Smooth muscle cell of the brain vasculature (primary cell): ENCODE measurements around the gene ANKRD31.
A peak's percentile ranks its signal among the peaks of the same experiment; 100 is the strongest.
"Not testable (repeated sequence)": the region's sequence is repeated elsewhere in the genome, so short reads cannot be mapped to it uniquely, and the experiment has no call there.

Source experiments
- DNase-seq: peaks from one replicate; pipeline ENCODE4 v3.0.0-alpha.2; 2012; ENCODE audit warnings: low read depth, low spot score

The ANKRD31 gene, protein sequence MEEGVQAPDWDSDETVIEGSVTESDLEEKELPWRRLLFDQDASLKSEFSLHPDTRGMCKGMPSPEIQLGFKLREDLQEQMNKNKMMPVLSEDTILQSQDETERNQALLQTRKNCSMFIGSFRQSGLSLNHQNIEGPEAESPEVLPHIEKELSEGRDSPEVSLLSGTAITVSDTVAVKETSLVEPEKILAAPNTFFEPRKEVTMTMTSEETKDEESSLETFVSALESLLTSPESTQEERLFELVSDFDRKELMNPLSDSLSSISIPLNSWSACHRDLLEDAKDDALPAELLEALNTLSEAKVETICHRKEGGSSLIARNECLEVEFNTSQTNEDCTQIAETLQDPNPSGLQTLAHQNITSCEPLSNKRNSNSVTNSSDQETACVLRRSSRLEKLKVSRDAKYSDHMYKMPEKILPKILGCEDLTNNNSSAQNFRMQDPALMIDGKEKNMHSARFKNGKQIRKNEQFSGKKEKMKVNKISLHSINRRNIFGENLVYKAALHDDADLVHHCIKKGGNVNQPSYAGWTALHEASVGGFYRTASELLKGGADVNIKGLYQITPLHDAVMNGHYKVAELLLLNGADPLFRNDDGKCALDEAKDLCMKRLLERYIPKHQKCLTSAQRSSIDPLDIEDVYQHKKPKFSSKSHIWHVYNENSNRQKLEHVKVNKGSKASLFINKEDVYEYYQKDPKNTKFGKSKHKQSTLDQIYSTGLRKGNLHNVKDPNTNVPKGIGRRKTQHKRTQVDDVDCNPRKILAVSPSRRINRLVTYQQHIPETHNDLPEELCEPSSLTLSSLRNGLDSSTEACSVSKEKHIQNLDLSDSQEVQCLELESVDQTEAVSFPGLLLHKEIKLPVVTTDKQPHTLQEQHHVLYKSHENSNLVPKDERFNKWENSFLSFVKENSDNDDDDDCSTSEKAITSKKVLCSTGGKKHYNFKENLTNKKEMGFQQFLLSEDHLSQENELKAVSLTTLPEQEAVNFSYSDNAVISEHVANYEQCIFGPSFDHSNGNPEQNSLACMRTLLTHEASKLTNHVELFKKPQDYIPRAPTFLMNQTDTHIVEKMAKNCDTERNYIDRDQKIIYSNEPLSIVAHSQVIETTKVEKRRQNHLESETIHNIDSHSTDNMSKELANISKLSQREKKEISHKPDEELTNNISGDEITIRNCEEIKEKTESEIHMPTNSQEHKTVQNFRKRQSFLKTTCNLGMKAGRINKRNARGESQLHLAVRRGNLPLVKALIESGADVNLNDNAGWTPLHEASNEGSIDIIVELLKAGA (N-terminal part only)

DNA sequence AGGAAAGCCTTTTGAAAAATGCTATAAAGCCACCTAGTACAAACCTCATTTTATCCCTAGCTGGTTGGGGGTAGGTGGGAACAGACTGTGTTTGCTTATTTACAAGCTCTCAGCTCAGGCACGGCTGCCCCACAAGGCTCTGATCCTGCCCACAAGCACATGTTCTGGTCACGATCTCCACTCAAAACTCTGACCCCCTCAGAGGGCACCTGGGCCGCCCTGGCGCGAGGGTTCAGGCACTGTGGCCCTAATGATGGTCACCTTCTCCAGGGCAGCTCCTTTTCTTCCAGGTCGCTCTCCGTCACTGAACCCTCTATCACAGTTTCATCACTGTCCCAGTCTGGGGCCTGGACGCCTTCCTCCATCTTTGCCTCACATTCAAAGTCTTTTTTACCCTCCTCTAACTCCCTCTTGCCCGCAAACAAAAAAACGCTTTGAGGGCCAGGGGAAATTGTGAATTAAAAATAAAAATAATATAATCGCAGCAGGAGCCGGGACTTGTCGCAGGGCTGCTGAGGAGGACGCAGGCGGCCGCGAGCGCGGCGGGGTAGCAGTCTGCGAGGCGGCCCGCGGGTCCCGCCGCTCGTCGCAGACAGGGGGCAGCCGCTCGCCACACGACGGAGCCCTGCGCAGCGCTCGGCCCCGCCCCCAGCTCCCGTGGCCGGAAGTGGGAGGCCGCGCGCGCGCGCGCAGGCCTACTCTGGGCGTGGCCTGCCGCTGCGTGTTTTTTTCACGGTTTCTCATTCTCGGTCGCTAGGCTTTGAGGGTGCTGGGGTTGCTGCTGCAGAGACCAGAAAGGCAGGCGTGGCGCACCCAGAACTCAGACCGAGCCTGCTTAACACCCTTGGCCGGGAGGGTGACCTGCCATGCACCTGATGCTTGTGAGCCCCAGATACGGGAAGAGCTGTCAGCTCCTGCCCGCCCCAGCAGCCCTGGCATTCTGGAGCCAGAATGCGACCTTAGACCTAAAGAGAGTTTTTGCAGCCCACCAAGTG, at the start of gene ANKRD31:
Gene ANKRD31, minus strand, starts transcription at position 557 of the 995 bp plus-strand sequence. Its CDS starts 192 bp downstream, at position 365.
- peak; percentile 28 for DNase-seq

DNA sequence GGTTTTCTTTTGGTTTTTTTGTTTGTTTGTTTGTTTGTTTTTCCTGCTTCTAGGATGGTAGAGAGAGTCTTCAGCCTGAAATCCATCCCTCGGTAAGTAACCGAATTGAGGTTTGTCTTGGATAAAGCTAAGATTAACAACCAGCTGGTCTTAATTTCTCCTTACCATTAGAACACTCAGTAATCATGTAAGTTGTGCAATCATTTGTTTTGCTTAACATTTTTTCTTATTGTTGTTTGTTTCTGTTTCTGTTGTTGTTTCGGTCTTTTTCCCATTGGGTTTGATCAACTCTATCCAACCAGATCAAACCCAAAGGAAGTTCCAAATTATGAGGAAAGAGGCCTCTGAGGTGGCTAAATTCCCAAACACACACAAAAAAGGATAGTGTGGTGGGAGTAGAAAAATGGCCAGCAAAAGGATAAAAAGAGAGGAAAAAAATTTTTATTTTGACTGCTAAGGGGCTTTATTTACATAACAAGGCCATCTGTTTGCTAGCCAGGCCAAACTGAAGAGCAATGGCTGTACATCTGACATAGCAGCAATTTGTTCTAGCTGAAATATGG, 49.6 kb upstream of the ANKRD31 start:
- DNase-seq: no peak

DNA sequence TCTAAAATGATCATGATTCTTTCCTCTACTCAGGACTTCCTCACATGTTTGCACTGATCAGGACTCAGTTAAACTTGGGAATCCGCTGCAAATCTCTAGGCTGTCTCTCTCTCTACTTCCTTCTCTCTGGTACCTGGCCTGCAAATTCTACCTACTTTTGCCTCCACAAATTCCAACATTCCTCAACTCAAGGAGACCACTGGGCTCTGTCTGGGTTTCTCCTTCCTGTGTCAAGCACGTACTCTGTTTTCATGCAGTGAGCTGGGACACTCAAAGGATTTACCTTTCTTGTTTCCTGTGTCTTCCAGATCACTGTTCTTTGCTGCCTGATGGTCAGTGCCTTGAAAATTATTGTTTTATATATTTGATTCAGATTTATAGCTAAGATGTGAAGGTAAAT, 45.9 kb upstream of the ANKRD31 start:
- no peak for DNase-seq

DNA sequence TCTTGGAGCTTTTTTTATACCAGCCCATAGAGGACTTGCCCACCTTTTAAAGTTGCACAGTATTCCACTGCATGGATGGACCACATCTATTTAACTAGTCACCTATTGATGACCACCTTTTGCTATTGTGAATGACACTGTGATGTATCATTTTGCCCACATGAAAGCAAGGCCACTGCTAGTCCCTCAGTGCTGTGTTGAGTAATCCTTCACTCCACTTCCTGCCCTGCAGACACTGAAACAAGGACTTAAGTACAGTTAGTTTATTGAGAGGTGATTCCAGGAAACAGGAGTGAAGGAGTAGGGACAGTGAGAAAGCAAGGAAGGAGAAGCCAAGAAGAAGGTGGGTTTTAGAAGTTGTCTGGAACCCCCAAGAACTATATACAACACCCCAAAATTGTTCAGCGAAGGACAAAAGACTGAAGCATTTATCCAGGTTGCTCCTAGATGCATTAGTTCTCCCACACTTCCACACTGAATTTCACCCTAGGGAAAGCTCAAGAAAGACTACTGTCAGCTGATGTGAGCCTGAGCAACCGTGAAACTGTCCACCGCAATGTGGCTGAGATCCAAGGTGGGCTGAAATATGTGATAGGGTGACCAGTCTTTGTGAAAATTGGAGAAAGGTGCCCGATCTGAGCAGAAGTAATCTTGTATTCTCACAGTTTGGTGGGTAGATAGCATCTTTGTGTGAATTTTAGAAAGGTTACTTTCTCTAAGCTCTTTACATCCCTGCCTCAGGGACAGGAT, 45.2 kb upstream of the ANKRD31 start:
- DNase-seq: no peak

DNA sequence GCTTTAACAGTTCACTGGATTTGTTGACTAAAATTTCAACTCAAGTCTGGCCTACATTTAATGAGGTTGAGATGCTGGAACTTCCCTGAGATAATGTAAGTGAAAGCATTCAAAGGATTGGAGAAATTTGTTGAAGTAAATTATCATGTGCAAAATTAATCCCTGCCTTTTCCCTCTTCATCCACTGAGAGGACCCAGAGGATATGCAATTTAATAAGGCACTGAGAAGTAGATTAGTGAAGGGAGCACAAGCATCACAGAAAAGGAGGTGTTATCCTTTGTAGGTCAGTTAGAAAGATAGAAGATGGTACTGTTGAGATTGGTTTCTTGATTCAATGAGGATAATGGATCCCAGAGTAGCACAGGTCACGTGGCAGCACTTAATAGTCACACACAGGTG, 42.6 kb upstream of the ANKRD31 start:
- no peak for DNase-seq

DNA sequence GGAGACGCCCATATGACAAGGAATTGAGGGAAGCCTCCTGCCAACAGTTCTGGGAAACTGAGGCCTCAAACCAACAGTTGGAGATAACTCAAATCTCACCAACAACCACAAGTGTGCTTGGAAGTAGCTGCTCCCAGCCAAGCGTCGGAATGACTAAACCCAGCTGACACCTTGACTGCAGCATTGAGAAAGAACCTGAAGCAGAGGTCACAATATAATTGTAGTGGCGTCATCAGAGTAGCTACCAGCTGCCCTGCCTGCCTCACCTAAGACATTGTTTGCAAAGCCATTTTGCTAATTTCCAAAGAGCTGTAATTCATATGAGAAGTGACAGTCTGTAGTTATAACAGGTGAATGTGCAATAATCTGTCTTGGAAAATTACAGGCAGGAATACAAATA, 40.8 kb upstream of the ANKRD31 start:
- no peak for DNase-seq

DNA sequence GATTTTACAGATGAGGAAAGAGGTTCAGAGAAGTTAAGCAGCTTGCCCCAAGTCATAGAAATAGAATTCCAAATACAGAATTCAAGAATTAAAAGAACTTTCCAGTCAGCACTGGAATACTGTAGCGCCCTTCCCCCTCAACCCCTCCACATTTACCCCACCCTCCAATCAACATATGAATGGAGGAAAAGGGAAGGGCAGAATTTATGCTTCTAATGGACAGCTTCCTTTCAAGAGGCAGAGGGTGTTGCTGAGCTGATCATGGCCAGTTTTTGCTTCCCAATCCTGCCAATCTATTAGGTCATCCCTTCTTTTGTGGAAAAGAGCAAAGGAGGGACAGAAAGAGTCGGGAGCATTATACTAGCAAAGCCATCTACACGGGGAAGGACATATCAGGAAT, 39.1 kb upstream of the ANKRD31 start:
- no peak for DNase-seq

DNA sequence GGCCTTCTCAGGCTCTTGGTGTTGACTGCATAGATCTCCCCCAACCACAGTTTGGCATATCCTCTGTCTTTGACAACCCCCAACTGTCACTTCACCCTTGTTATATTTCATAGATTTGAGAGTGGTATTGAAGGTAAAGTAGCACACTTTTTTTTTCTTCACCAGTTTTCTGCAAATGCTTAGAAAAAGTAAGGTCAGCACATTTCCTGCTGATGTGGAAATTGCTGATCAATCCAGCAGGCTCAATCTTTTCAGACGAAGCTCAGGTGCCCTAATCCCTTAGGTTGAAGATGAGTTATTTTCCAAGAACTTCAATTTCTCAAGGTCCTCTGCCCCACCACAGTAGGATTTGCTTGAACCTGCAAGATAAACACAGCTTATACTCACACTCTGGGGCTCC, 38.5 kb upstream of the ANKRD31 start:
- no peak for DNase-seq

DNA sequence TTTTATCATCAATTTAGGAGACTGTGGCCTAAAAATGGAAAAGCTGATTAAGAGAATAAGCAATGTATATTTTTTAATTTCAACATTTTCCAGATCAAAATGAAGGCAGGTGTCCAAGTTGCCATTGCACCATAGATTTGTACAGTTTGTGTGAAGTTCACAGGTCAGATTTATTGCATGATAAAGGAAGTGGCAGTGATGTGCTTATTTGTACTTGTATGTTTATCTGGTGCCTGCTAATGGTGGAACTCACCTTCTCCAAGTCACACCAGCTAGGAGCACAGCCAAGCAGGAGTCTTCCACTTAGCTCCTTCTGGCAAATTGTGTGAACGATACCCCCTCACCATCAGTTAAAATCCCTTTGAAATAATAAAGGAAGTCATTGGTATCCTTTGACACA, 37.8 kb upstream of the ANKRD31 start:
- DNase-seq: no peak

DNA sequence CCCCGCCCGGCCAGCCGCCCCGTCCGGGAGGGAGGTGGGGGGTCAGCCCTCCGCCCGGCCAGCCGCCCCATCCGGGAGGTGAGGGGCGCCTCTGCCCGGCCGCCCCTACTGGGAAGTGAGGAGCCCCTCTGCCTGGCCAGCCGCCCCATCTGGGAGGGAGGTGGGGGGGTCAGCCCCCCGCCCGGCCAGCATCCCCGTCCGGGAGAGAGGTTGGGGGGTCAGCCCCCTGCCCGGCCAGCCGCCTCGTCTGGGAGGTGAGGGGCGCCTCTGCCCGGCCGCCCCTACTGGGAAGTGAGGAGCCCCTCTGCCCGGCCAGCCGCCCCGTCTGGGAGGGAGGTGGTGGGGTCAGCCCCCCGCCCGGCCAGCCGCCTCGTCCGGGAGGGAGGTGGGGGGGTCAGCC, 33.9 kb upstream of the ANKRD31 start:
- not testable (repeated sequence) for DNase-seq

DNA sequence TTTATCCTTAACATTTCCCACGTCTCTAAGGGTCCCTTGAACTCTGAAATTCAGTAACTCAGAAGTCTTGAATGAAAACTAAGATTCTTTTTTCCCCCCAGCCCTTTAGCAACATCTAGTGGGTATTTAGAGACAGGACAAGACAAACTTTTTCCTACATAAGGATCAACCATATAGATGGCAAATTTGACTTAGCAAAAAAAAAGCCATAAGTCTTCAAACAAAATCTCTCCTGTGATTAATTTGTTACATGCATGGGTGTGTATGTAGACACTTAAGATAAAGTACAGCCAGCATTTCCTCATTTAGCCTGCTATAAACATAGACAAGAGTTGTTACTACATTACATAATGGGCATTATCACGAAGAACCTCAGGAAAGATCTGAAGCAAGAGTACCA, 29.1 kb upstream of the ANKRD31 start:
- peak; percentile 9 for DNase-seq

DNA sequence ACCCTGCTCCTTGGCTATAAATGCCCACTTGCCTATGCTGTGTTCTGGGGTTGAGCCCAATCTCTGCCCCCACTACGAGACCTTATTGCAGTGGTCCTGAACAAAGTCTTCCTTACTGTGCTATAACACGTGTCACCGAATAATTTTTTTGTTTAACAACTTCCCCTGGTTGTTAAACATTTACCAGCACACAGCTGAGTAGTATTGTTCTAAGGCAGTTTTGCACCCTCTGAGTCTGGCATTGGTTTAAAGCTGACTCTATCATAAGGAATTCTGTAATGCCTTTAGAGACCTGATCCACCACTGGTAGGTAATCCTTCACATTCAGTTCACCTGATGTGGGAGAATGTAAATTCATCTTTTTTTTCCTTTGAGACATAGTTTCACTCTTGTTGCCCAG, 25.6 kb upstream of the ANKRD31 start:
- no peak for DNase-seq

DNA sequence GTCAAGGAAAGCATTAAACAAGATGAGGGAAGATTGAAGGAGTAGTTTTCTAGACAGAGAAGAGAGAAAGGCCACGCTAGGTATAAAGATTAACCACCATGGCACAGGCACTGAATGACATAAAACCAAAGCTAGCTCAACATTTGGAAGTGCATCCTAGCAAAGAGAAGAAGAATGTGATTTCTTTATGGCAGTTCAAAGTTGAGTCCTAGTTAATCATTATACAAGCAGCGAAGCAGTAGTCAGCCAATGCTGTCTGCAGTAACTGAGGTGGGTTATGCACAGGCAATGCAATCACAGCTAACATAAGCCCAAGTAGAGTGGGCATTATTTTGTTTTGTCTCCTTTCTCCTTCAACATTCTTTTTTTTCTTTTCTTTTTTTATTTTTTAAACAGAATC, 24.0 kb upstream of the ANKRD31 start:
- DNase-seq: no peak

DNA sequence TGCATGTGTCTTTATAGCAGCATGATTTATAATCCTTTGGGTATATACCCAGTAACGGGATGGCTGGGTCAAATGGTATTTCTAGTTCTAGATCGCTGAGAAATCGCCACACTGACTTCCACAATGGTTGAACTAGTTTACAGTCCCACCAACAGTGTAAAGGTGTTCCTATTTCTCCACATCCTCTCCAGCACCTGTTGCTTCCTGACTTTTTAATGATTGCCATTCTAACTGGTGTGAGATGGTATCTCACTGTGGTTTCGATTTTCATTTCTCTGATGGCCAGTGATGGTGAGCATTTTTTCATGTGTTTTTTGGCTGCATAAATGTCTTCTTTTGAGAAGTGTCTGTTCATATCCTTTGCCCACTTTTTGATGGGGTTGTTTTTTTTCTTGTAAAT, 13.8 kb upstream of the ANKRD31 start:
- not testable (repeated sequence) for DNase-seq

DNA sequence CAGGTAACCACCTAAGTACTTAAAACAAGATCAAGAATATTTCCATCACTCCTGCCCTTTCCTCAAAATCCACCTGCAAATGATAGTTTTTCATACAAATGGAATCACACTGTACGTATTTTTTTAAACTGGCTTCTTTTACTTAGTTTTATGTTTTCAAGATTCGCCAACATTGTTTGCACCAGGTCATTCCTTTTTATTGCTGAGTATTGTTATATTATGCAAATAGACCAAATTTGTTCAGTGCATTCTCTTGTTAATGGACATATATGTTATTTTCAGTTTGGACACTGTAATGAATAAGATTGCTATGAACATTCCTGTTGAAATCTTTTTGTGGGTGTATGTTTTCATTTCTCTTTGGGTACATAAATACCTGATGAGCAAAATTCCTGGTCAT, 8.3 kb upstream of the ANKRD31 start:
- DNase-seq: no peak

DNA sequence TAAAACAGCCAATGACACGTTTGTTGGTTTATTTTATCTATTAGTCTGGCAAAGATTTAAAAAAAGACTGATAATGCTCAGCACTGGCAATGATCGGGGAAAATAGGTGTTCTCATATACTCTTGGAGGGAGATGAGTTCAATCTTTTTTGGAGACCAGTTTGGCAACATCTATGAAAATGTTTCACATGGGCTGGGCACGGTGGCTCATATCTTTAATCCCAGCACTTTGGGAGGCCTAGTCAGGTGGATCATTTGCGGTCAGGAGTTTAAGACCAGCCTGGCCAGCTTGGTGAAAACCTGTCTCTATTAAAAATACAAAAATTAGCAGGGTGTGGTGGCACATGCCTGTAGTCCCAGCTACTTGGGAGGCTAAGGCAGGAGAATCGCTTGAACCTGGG, 6.8 kb upstream of the ANKRD31 start:
- DNase-seq: no peak

DNA sequence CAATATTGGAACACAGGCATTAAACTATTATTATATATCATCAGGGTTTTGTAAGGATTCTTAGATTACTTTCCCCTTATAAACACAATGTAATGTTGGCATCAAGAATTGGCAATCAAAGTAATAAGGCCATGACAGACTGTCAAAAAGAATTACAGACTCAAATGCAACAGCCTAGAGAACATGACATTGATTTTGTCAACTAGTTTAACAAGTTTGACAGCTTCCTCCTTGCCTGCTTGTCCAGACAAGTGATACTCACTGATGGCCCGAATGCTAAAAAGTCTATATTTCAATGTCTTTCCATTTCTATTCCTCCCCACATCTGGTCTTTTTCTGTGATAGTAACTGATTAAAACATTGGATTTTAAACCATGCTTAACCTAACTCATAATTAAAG, 6.4 kb upstream of the ANKRD31 start:
- no peak for DNase-seq

DNA sequence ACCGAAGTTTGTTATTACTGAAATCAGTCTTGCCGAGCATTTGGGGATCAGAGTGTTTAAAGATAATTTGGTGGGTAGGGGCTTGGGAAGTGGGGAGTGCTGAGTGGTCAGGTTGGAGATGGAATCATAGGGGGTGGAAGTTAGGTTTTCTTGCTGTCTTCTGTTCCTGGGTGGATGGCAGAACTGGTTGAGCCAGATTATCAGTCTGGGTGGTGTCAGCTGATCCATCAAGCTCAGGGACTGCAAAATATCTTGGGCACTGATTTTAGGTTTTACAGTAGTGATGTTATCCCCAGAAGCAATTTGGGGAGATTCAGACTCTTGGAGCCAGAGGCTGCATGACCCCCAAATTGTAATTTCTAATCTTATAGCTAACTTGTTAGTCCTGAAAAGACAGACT, 5.4 kb upstream of the ANKRD31 start:
- DNase-seq: no peak

DNA sequence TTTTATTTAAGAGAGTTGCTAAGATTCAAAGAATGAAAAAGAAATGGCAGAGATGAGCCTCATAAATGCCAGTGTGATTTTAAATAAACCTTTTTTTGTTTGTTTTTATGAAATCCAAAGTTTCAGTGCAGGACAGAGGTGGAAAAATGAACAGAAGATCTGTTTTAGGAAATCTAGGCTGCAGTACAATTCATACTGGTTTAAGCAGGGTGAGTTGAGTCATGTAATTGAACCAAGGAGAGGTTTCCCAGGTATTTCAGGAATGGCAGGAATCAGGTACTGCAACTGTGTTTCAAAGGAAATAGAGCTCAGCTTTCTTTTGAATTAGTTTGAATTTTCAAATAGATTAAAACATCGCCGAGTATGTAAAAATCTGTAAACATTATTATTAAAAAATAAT, 3.0 kb upstream of the ANKRD31 start:
- no peak for DNase-seq

DNA sequence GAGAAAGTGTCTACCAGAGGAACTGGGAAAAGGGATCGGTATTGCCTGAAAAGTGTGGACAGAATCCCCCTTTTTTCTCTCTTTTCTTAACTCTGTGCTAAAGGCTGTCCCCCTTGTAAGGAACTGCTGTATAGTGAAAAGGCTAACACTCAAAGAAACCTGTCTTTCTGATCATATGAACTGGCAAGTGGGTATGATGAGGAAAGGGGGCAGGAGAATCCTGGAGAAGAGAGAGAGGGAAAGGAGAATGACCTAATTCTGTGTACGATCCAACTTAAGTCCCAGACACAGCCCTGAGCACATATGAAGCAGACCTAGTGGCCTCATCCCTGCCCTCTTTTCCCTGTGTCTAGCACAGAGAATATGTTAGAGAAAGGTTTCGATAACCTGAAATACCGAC, 967 bp downstream of the ANKRD31 start:
- no peak for DNase-seq
